Esophagus squamous epithelium (tissue), 4 donors: Measurements from ENCODE around the gene FOXN1.

Experiments
- CTCF ChIP-seq, 6 experiments: fragments of 450-650 bp in 4 of 6; fragments of 200-600 bp in 2 of 6; sonication (generic) in 2 of 6; IDR thresholded peaks; one replicate each; pipeline ENCODE4 v1.5.1; 2016 to 2019; ENCODE audit warnings: antibody characterized with exemption in 6 of 6, mild to moderate bottlenecking in 4 of 6, moderate library complexity in 4 of 6
- POLR2A ChIP-seq, 4 donors: fragments of 450-650 bp; IDR thresholded peaks; one replicate each; pipeline ENCODE4 v1.6.1; 2017; ENCODE audit warnings: antibody characterized with exemption in 4 of 4, mild to moderate bottlenecking in 4 of 4, moderate library complexity in 3 of 4

- no peak for TF ChIP-seq POLR2A (IDR thresholded peaks at IDR 0.05)
- no peak for TF ChIP-seq CTCF (IDR thresholded peaks at IDR 0.05)
Observed at GRCh38 chr17:28466521-28467048, 39.6 kb upstream of the FOXN1 start.
